ENCODE data around the gene GK. TPM values are rescaled to one million over a fixed set of nuclear protein-coding genes. Genes with fewer than 3 reads are reported as not detected.
"Not testable (repeated sequence)": the region's sequence is repeated elsewhere in the genome, so short reads cannot be mapped to it uniquely, and the experiment has no call there.

GK gene
- total RNA-seq, 1 experiment from 2014 or later = 10.1 TPM

- peak; percentile 34 for TF ChIP-seq CTCF (IDR thresholded peaks at IDR 0.05; ENCODE audit: unreplicated experiment)
- Mint-ChIP-seq H3K36me3 (ENCODE audit: insufficient read depth, unreplicated experiment) (no peaks in the 10 kb centered on the region), H3K9me3 (ENCODE audit: unreplicated experiment) (no peaks in the 10 kb centered on the region), H3K4me3 (ENCODE audit: unreplicated experiment) (no peak overlapping the region), H3K27ac (ENCODE audit: low read depth, unreplicated experiment) (no peak overlapping the region), H3K27me3 (ENCODE audit: insufficient read depth, unreplicated experiment) (no peaks in the 10 kb centered on the region), H3K4me1 (ENCODE audit: insufficient read depth, unreplicated experiment) (no peaks in the 10 kb centered on the region)
- intact Hi-C loops (cut with micrococcal nuclease) = loop anchor here (1.0 kb wide), 1 partner anchor 78 kb away; no protein-coding TSS in a partner anchor
- ChIA-PET POLR2A (no interaction called here), CTCF (interaction anchor here (0.6 to 2.6 kb wide), 10 partner anchors 9 to 1852 kb away, joined by 3 to 41 read pairs (median 4); no protein-coding TSS in a partner anchor)
- DNase-seq (ENCODE audit: unreplicated experiment) = peak; percentile 25
- BruUV-seq (replicated peaks) = no TSS peak
Measured at GRCh38 chrX:30635630-30636029, 17.6 kb upstream of the GK start.

- Mint-ChIP-seq H3K27ac (ENCODE audit: low read depth, unreplicated experiment) (no peak overlapping the region), H3K4me1 (ENCODE audit: insufficient read depth, unreplicated experiment) (no peaks in the 10 kb centered on the region), H3K27me3 (ENCODE audit: insufficient read depth, unreplicated experiment) (no peaks in the 10 kb centered on the region), H3K9me3 (ENCODE audit: unreplicated experiment) (no peaks in the 10 kb centered on the region), H3K36me3 (ENCODE audit: insufficient read depth, unreplicated experiment) (no peaks in the 10 kb centered on the region), H3K4me3 (ENCODE audit: unreplicated experiment) (no peak overlapping the region)
- ChIA-PET CTCF (interaction anchor here (0.6 to 1.1 kb wide), 3 partner anchors 17 to 76 kb away, joined by 3 to 4 read pairs (median 3); no protein-coding TSS in a partner anchor), POLR2A (no interaction called here)
- no TSS peak for BruUV-seq (replicated peaks)
- intact Hi-C loops (cut with micrococcal nuclease) = no loop called here
- no peak for TF ChIP-seq CTCF (IDR thresholded peaks at IDR 0.05; ENCODE audit: unreplicated experiment)
- no peak for DNase-seq (ENCODE audit: unreplicated experiment)
Measured at GRCh38 chrX:30637874-30638815, 15.1 kb upstream of the GK start.

GRCh38 chrX:30639702-30640101 lies 13.5 kb upstream of the GK start:
- H3K9me3 Mint-ChIP-seq (ENCODE audit: unreplicated experiment); H3K4me3 Mint-ChIP-seq (ENCODE audit: unreplicated experiment); H3K27me3 Mint-ChIP-seq (ENCODE audit: insufficient read depth, unreplicated experiment); H3K4me1 Mint-ChIP-seq (ENCODE audit: insufficient read depth, unreplicated experiment); DNase-seq (ENCODE audit: unreplicated experiment); H3K36me3 Mint-ChIP-seq (ENCODE audit: insufficient read depth, unreplicated experiment); intact Hi-C loops (cut with micrococcal nuclease); POLR2A ChIA-PET; BruUV-seq (replicated peaks); H3K27ac Mint-ChIP-seq (ENCODE audit: low read depth, unreplicated experiment): not testable (repeated sequence)
- CTCF ChIA-PET = interaction anchor here (0.6 kb wide), 1 partner anchor 35 kb away, joined by 3 read pairs; no protein-coding TSS in a partner anchor

GRCh38 chrX:30642642-30643041 lies 10.6 kb upstream of the GK start:
- Mint-ChIP-seq H3K4me1 (ENCODE audit: insufficient read depth, unreplicated experiment) (no peaks in the 10 kb centered on the region), H3K27ac (ENCODE audit: low read depth, unreplicated experiment) (no peak overlapping the region), H3K9me3 (ENCODE audit: unreplicated experiment) (no peaks in the 10 kb centered on the region), H3K4me3 (ENCODE audit: unreplicated experiment) (no peak overlapping the region), H3K36me3 (ENCODE audit: insufficient read depth, unreplicated experiment) (no peaks in the 10 kb centered on the region), H3K27me3 (ENCODE audit: insufficient read depth, unreplicated experiment) (no peaks in the 10 kb centered on the region)
- BruUV-seq (replicated peaks) = no TSS peak
- no peak for TF ChIP-seq CTCF (IDR thresholded peaks at IDR 0.05; ENCODE audit: unreplicated experiment)
- ChIA-PET CTCF (interaction anchor here (0.6 to 0.9 kb wide), 2 partner anchors 9 to 70 kb away, joined by 3 to 5 read pairs; no protein-coding TSS in a partner anchor), POLR2A (no interaction called here)
- intact Hi-C loops (cut with micrococcal nuclease) = no loop called here
- DNase-seq (ENCODE audit: unreplicated experiment) = no peak

Measured in MCF 10A (cell line).